Ishikawa (cell line): ENCODE data around the gene SLC24A3.

Experiments used
- CEBPB ChIP-seq: IDR thresholded peaks from 2 replicates; pipeline ENCODE4 v1.6.1; 2012
- CREB1 ChIP-seq: IDR thresholded peaks from 2 replicates; pipeline ENCODE4 v1.6.1; 2012; ENCODE audit warnings: low read depth
- EGR1 ChIP-seq: IDR thresholded peaks from 2 replicates; pipeline ENCODE4 v1.6.1; 2012
- EP300 ChIP-seq: IDR thresholded peaks from 2 replicates; pipeline ENCODE4 v1.6.1; 2012; ENCODE audit warnings: borderline replicate concordance
- FOXM1 ChIP-seq: IDR thresholded peaks from 2 replicates; pipeline ENCODE4 v1.6.1; 2012; ENCODE audit warnings: low read depth, borderline replicate concordance
- MAX ChIP-seq: IDR thresholded peaks from 2 replicates; pipeline ENCODE4 v1.6.1; 2012
- NFIC ChIP-seq: IDR thresholded peaks from 2 replicates; pipeline ENCODE4 v1.6.1; 2012
- RAD21 ChIP-seq: IDR thresholded peaks from 2 replicates; pipeline ENCODE4 v1.6.1; 2012; ENCODE audit warnings: low read depth
- REST ChIP-seq: IDR thresholded peaks from 2 replicates; pipeline ENCODE4 v1.6.1; 2012; ENCODE audit warnings: low read depth, mild to moderate bottlenecking
- TAF1 ChIP-seq: IDR thresholded peaks from 2 replicates; pipeline ENCODE4 v1.6.1; 2012; ENCODE audit warnings: low read depth, mild to moderate bottlenecking
- TCF12 ChIP-seq: IDR thresholded peaks from 2 replicates; pipeline ENCODE4 v1.6.1; 2012; ENCODE audit warnings: low read depth
- TEAD4 ChIP-seq: IDR thresholded peaks from 2 replicates; pipeline ENCODE4 v1.6.1; 2012
- USF1 ChIP-seq: IDR thresholded peaks from 2 replicates; pipeline ENCODE4 v1.6.1; 2012
- YY1 ChIP-seq: IDR thresholded peaks from 2 replicates; pipeline ENCODE4 v1.6.1; 2012; ENCODE audit warnings: low read depth
- ZBTB7A ChIP-seq: IDR thresholded peaks from 2 replicates; pipeline ENCODE4 v1.6.1; 2012; ENCODE audit warnings: low read depth

The SLC24A3 gene

DNA sequence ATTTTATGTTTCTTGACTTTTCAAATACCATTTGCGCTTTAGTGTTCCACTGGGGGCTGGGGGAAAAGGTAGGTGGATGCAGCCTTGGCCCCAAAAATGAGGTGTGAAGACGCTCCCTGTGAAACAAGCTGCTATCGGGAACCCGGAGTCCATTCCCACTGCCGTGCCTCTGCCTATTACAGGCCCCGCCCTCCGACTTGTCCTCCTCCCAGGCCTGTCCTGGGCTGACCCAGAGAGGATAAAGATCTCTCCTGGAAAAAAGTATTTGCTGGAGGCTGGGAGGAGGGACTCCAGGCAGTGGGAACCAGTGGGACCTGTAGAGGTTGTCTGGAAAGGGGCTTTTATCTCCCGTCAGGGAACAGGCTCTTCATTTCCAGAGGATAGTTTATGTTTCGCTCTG, 215.0 kb downstream of the SLC24A3 start:
- no peak for TF ChIP-seq RAD21
- no peak for TF ChIP-seq ZBTB7A
- no peak for TF ChIP-seq CREB1
- no peak for TF ChIP-seq NFIC
- TF ChIP-seq CEBPB = no peak
- TF ChIP-seq USF1 = no peak
- no peak for TF ChIP-seq TCF12
- TF ChIP-seq TEAD4 = no peak
- TF ChIP-seq TAF1 = no peak

GRCh38 chr20:19427913-19428312, 215.5 kb downstream of the SLC24A3 start:
- TF ChIP-seq TCF12 = no peak
- no peak for TF ChIP-seq TAF1
- TF ChIP-seq MAX = no peak
- no peak for TF ChIP-seq USF1
- TF ChIP-seq ZBTB7A = no peak
- no peak for TF ChIP-seq FOXM1

- no peak for TF ChIP-seq MAX
- TF ChIP-seq TEAD4 = no peak
- no peak for TF ChIP-seq CEBPB
- no peak for TF ChIP-seq REST
- TF ChIP-seq NFIC = no peak
- no peak for TF ChIP-seq EP300
- TF ChIP-seq USF1 = no peak
- no peak for TF ChIP-seq EGR1
- no peak for TF ChIP-seq FOXM1
- no peak for TF ChIP-seq ZBTB7A
- no peak for TF ChIP-seq YY1
- no peak for TF ChIP-seq TCF12
- TF ChIP-seq CREB1 = no peak
- TF ChIP-seq TAF1 = no peak
- no peak for TF ChIP-seq RAD21
These were observed 215.9 kb downstream of the SLC24A3 start for GRCh38 chr20:19428324-19428723.

- TF ChIP-seq EP300 (no peak), MAX (no peak), TEAD4 (no peak), YY1 (no peak), USF1 (no peak)
These were observed 217.1 kb downstream of the SLC24A3 start for GRCh38 chr20:19429538-19429937.

- TF ChIP-seq YY1 = no peak
- no peak for TF ChIP-seq EP300
These were observed 218.3 kb downstream of the SLC24A3 start for GRCh38 chr20:19430641-19431315.

DNA sequence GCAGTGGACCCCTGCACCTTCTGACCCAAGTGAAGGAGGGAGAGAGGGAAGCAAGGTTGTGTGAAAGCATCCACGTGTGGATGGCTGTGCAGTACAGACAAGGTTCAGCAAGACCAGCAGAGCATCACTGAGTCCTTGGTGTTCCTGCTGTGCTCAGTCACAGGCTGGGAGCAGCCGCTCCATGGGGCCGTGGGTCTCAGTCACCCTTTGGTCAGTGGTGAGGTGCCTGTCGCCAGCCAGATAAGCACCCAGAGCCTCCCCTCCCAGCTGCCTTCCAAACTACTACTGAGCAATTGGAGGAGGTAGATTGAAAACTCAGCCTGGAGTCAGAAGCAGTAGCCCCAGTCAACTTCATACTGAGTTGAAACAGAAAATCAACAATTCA, 218.9 kb downstream of the SLC24A3 start:
- TF ChIP-seq CREB1 = no peak
- no peak for TF ChIP-seq TEAD4
- TF ChIP-seq EP300 = no peak
- TF ChIP-seq EGR1 = no peak
- no peak for TF ChIP-seq RAD21
- no peak for TF ChIP-seq MAX
- no peak for TF ChIP-seq TAF1
- TF ChIP-seq YY1 = no peak

DNA sequence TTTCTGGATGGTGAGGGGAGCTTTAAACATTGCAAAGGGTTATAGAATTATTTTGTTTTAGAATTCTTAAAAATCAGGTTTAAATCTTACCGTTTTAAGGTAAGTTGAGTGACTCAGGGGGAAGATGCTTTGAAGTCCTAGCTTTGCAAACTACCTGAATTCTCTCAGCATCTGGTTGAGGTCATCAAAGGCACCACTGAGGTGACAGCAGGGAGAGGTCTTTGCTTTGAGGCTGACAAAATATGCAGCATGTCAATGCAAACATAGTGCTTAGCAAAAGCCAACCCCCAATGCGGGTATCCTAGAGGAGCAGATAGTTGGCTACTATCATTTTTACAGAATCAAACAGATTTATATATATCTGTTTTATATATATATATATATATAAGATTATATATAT, 219.5 kb downstream of the SLC24A3 start:
- TF ChIP-seq REST (no peak), YY1 (no peak)
